ENCODE results near the gene GFOD1.

DNA sequence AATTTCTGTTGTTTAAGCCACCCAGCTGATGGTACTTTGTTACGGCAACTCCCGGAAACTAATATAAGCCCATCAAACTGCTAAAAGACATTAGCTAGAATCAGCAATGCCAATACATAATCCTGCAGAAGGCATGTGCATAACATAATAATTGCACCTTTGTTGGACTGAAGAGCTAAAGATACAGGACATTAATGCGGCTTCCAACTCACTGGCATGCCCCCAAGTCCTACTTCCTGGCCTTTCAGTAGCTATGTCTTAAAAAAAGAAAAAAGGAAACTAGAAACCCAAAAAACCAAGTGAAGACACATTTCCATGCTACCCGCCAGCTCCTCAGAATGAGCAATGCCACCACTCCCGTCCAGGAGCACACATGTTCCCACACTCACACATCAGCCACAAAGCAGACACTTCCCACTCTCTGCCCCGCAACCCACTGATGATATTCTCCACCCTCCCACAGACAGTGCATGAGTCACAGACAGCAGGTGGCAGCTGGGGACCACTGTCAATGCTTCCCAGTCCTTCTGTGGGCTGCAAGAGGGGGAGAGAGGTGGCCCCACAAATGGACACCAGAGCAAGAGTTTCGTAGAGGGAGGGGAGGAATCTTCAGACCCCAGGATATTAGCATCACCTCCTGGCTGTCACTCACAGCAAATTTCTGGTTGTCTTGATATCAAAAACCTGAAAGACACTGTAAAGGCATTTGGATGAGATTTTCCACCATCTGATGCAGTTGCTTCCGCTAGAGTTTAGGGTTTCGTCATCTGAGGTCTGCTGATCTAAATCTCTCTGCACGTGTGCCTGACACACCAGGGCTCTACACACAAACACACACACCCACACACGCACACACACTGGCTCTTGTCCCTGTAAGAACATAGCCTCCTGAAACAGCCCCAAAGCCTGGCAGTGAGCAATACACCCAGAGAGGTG lies 32.8 kb downstream of the GFOD1 start:
- TF ChIP-seq, protein P1, sequence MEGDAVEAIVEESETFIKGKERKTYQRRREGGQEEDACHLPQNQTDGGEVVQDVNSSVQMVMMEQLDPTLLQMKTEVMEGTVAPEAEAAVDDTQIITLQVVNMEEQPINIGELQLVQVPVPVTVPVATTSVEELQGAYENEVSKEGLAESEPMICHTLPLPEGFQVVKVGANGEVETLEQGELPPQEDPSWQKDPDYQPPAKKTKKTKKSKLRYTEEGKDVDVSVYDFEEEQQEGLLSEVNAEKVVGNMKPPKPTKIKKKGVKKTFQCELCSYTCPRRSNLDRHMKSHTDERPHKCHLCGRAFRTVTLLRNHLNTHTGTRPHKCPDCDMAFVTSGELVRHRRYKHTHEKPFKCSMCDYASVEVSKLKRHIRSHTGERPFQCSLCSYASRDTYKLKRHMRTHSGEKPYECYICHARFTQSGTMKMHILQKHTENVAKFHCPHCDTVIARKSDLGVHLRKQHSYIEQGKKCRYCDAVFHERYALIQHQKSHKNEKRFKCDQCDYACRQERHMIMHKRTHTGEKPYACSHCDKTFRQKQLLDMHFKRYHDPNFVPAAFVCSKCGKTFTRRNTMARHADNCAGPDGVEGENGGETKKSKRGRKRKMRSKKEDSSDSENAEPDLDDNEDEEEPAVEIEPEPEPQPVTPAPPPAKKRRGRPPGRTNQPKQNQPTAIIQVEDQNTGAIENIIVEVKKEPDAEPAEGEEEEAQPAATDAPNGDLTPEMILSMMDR (conservative IDR thresholded peaks at IDR 0.05 in 1 of 2, IDR thresholded peaks at IDR 0.05 in 1 of 2; ENCODE audit: low read depth in 1 of 2, low read length in 2 of 2), result no peak
- no peak for TF ChIP-seq EZH2 (IDR thresholded peaks at IDR 0.05; ENCODE audit: low read length, missing control alignments)

Data from fibroblast of lung (primary cell).